Activated T-helper 1 cell treated with anti-CD3 and anti-CD28 coated beads, Interleukin-12 subunit alpha, Interleukin-12 subunit beta, Interleukin-2, Interleukin-4 antibody, amounts not matched to agents 30 ng/mL and 10 ng/mL and 1 ng/mL, durations not matched to agents 14 hours and 24 hours and 36 hours (primary cell): Measurements from ENCODE around the gene AMOTL2. TPM values are rescaled to one million over a fixed set of nuclear protein-coding genes. Genes with fewer than 3 reads are reported as not detected.
A peak's percentile ranks its signal among the peaks of the same experiment; 100 is the strongest.

Experiments
- DNase-seq: peaks from one replicate; pipeline ENCODE4 v3.0.0; 2021; ENCODE audit warnings: low spot score
- H3K27ac Mint-ChIP-seq: one replicate; pipeline ENCODE4 v1.8.0; 2021; ENCODE audit warnings: mild to moderate bottlenecking, mixed read lengths
- H3K27me3 Mint-ChIP-seq: one replicate; pipeline ENCODE4 v1.8.0; 2022; ENCODE audit warnings: mild to moderate bottlenecking, moderate library complexity, mixed read lengths; ENCODE audit not compliant: insufficient read depth
- H3K36me3 Mint-ChIP-seq: one replicate; pipeline ENCODE4 v1.8.0; 2021; ENCODE audit warnings: low read depth, mixed read lengths
- H3K4me1 Mint-ChIP-seq: one replicate; pipeline ENCODE4 v1.8.0; 2021; ENCODE audit warnings: low read depth, mixed read lengths
- H3K4me3 Mint-ChIP-seq: one replicate; pipeline ENCODE4 v1.8.0; 2021; ENCODE audit warnings: mild to moderate bottlenecking, moderate library complexity, mixed read lengths
- H3K9me3 Mint-ChIP-seq: one replicate; pipeline ENCODE4 v1.8.0; 2021; ENCODE audit warnings: mixed read lengths
- intact Hi-C: fragments of 100-400 bp; cut with micrococcal nuclease; formaldehyde crosslinking; loops from one replicate; pipeline ENCODE4 v1.15.1; 2024
- total RNA-seq: library from RNA; stranded (reverse); gene quantifications from 2 replicates; pipeline ENCODE4 v1.2.3, GENCODE V29; 2022

Gene AMOTL2
- total RNA-seq: not detected in 2 replicates

GRCh38 chr3:134374105-134374790, at the start of gene AMOTL2:
AMOTL2 (minus strand) TSS chr3:134374447; CDS start chr3:134371433, 3,014 bp downstream.
- peaks cover 2% of the 10 kb centered on the region for H3K36me3 Mint-ChIP-seq
- H3K27me3 Mint-ChIP-seq: peaks cover 41% of the 10 kb centered on the region
- no peak within 1 kb of the TSS for H3K27ac Mint-ChIP-seq
- intact Hi-C loops: no loop called here
- H3K4me1 Mint-ChIP-seq: peaks cover 13% of the 10 kb centered on the region
- peak within 1 kb of the TSS; percentile 79 for H3K4me3 Mint-ChIP-seq
- DNase-seq: no peak
- H3K9me3 Mint-ChIP-seq: no peaks in the 10 kb centered on the region

GRCh38 chr3:134423153-134423552, 48.9 kb upstream of the AMOTL2 start:
- Mint-ChIP-seq H3K36me3 (no peaks in the 10 kb centered on the region), H3K4me3 (no peak overlapping the region), H3K9me3 (no peaks in the 10 kb centered on the region), H3K27ac (no peak overlapping the region), H3K27me3 (no peaks in the 10 kb centered on the region), H3K4me1 (no peaks in the 10 kb centered on the region)
- intact Hi-C loops: no loop called here
- no peak for DNase-seq

- DNase-seq: no peak
- Mint-ChIP-seq H3K4me1 (no peaks in the 10 kb centered on the region), H3K27ac (no peak overlapping the region), H3K4me3 (no peak overlapping the region), H3K27me3 (peaks cover 3% of the 10 kb centered on the region), H3K36me3 (no peaks in the 10 kb centered on the region), H3K9me3 (no peaks in the 10 kb centered on the region)
- intact Hi-C loops: no loop called here
These were observed 45.7 kb upstream of the AMOTL2 start for GRCh38 chr3:134419960-134420321.

- Mint-ChIP-seq H3K4me3 (no peak overlapping the region), H3K9me3 (no peaks in the 10 kb centered on the region), H3K4me1 (no peaks in the 10 kb centered on the region), H3K27me3 (peaks cover 3% of the 10 kb centered on the region), H3K36me3 (no peaks in the 10 kb centered on the region), H3K27ac (no peak overlapping the region)
- no peak for DNase-seq
- intact Hi-C loops: no loop called here
These were observed 45.1 kb upstream of the AMOTL2 start for GRCh38 chr3:134419214-134419959.

- no peaks in the 10 kb centered on the region for H3K4me1 Mint-ChIP-seq
- no peak overlapping the region for H3K27ac Mint-ChIP-seq
- H3K27me3 Mint-ChIP-seq: peaks cover 48% of the 10 kb centered on the region
- intact Hi-C loops: no loop called here
- H3K36me3 Mint-ChIP-seq: peaks cover 2% of the 10 kb centered on the region
- no peak overlapping the region for H3K4me3 Mint-ChIP-seq
- no peaks in the 10 kb centered on the region for H3K9me3 Mint-ChIP-seq
- no peak for DNase-seq
These were observed 34.8 kb upstream of the AMOTL2 start for GRCh38 chr3:134409041-134409440.

GRCh38 chr3:134407239-134407625, 33.0 kb upstream of the AMOTL2 start:
- no peak overlapping the region for H3K27ac Mint-ChIP-seq
- H3K36me3 Mint-ChIP-seq: peaks cover 2% of the 10 kb centered on the region
- intact Hi-C loops: no loop called here
- H3K9me3 Mint-ChIP-seq: no peaks in the 10 kb centered on the region
- H3K27me3 Mint-ChIP-seq: peaks cover 51% of the 10 kb centered on the region
- no peak for DNase-seq
- no peaks in the 10 kb centered on the region for H3K4me1 Mint-ChIP-seq
- no peak overlapping the region for H3K4me3 Mint-ChIP-seq

- Mint-ChIP-seq H3K27ac (no peak overlapping the region), H3K27me3 (peaks cover 50% of the 10 kb centered on the region), H3K4me3 (no peak overlapping the region), H3K36me3 (peaks cover 2% of the 10 kb centered on the region), H3K4me1 (no peaks in the 10 kb centered on the region), H3K9me3 (no peaks in the 10 kb centered on the region)
- no peak for DNase-seq
- intact Hi-C loops: no loop called here
These were observed 32.3 kb upstream of the AMOTL2 start for GRCh38 chr3:134406331-134407238.

- Mint-ChIP-seq H3K4me3 (no peak overlapping the region), H3K4me1 (no peaks in the 10 kb centered on the region), H3K36me3 (peaks cover 2% of the 10 kb centered on the region), H3K9me3 (no peaks in the 10 kb centered on the region), H3K27me3 (peaks cover 43% of the 10 kb centered on the region), H3K27ac (no peak overlapping the region)
- intact Hi-C loops: no loop called here
- DNase-seq: no peak
These were observed 30.2 kb upstream of the AMOTL2 start for GRCh38 chr3:134404366-134404885.

- no peaks in the 10 kb centered on the region for H3K9me3 Mint-ChIP-seq
- intact Hi-C loops: no loop called here
- no peak for DNase-seq
- no peaks in the 10 kb centered on the region for H3K36me3 Mint-ChIP-seq
- H3K4me3 Mint-ChIP-seq: no peak overlapping the region
- H3K27me3 Mint-ChIP-seq: peaks cover 15% of the 10 kb centered on the region
- no peaks in the 10 kb centered on the region for H3K4me1 Mint-ChIP-seq
- no peak overlapping the region for H3K27ac Mint-ChIP-seq
These were observed 23.5 kb upstream of the AMOTL2 start for GRCh38 chr3:134397755-134398154.

GRCh38 chr3:134395103-134395502, 20.9 kb upstream of the AMOTL2 start:
- H3K36me3 Mint-ChIP-seq: no peaks in the 10 kb centered on the region
- DNase-seq: no peak
- peaks cover 13% of the 10 kb centered on the region for H3K27me3 Mint-ChIP-seq
- H3K4me1 Mint-ChIP-seq: no peaks in the 10 kb centered on the region
- no peaks in the 10 kb centered on the region for H3K9me3 Mint-ChIP-seq
- no peak overlapping the region for H3K27ac Mint-ChIP-seq
- intact Hi-C loops: no loop called here
- H3K4me3 Mint-ChIP-seq: no peak overlapping the region

GRCh38 chr3:134394380-134394779, 20.1 kb upstream of the AMOTL2 start:
- no peak for DNase-seq
- Mint-ChIP-seq H3K9me3 (no peaks in the 10 kb centered on the region), H3K27me3 (peaks cover 12% of the 10 kb centered on the region), H3K4me1 (no peaks in the 10 kb centered on the region), H3K36me3 (no peaks in the 10 kb centered on the region), H3K4me3 (no peak overlapping the region), H3K27ac (no peak overlapping the region)
- intact Hi-C loops: no loop called here

- no peak for DNase-seq
- no peaks in the 10 kb centered on the region for H3K9me3 Mint-ChIP-seq
- no peak overlapping the region for H3K4me3 Mint-ChIP-seq
- intact Hi-C loops: no loop called here
- H3K27me3 Mint-ChIP-seq: peaks cover 5% of the 10 kb centered on the region
- H3K27ac Mint-ChIP-seq: no peak overlapping the region
- H3K36me3 Mint-ChIP-seq: no peaks in the 10 kb centered on the region
- no peaks in the 10 kb centered on the region for H3K4me1 Mint-ChIP-seq
These were observed 18.8 kb upstream of the AMOTL2 start for GRCh38 chr3:134393074-134393473.
